Coronary artery (tissue), 2 donors: ENCODE results near the gene POLK.
"Not testable (repeated sequence)": the region's sequence is repeated elsewhere in the genome, so short reads cannot be mapped to it uniquely, and the experiment has no call there.

Experiments
- DNase-seq: peaks from one replicate; pipeline ENCODE4 v3.0.0-alpha.2; 2017; ENCODE audit warnings: low spot score
- H3K27ac ChIP-seq, 2 donors: fragments of 200-600 bp; sonication (generic); one replicate each; pipeline ENCODE4 v1.5.1; 2016 to 2019
- H3K4me3 ChIP-seq: fragments of 200-600 bp; sonication (generic); 2 replicates; pipeline ENCODE4 v1.5.1; 2016; ENCODE audit warnings: mild to moderate bottlenecking, moderate library complexity
- CTCF ChIP-seq: fragments of 200-600 bp; sonication (generic); IDR thresholded peaks from one replicate; pipeline ENCODE4 v1.5.1; 2019; ENCODE audit warnings: antibody characterized with exemption

Gene POLK

GRCh38 chr5:75584641-75585040, 73.0 kb downstream of the POLK start:
- no peak for TF ChIP-seq CTCF
- Histone ChIP-seq H3K27ac (no peak overlapping the region), H3K4me3 (no peak overlapping the region)
- no peak for DNase-seq

DNA sequence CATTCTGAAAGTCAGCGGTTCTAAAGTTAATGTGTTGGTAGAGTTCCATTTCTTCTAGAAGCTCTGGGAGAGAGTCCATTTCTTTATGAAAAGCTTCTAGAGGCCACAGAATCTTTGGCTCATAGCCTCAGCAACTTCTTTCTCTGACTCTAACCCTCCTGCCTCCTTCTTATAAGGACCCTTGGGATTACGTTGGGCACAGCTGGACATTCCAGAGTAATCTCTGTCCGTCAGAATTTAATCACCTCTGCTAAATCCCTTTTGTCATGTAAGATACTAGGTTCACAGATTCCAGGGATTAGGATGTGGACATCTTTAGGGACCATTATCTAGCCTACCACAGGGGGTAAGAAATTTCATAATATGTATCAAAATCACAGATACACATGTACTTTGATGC, 77.0 kb downstream of the POLK start:
- Histone ChIP-seq H3K4me3 (no peak overlapping the region), H3K27ac (no peak overlapping the region)
- no peak for TF ChIP-seq CTCF
- DNase-seq: no peak

GRCh38 chr5:75600535-75600934, 88.8 kb downstream of the POLK start:
- H3K27ac ChIP-seq: no peak overlapping the region
- H3K4me3 ChIP-seq: no peak overlapping the region
- no peak for DNase-seq
- TF ChIP-seq CTCF: no peak

DNA sequence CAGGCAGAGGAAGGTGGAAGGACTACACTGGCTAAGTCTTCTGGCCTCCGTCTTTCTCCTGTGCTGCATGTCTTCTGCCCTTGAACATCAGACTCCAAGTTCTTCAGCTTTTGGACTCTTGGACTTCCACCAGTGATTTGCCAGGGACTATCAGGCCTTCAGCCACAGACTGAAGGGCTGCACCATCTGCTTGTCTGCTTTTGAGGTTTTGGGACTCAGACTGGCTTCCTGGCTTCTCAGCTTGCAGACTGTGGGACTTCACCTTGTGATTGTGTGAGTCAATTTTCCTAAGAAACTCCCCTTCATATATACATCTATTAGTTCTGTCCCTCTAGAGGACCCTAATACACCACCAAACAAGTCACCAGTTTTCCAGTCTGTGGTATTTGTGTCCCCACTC, 89.9 kb downstream of the POLK start:
- Histone ChIP-seq H3K27ac (no peak overlapping the region), H3K4me3 (no peak overlapping the region)
- no peak for TF ChIP-seq CTCF
- no peak for DNase-seq

DNA sequence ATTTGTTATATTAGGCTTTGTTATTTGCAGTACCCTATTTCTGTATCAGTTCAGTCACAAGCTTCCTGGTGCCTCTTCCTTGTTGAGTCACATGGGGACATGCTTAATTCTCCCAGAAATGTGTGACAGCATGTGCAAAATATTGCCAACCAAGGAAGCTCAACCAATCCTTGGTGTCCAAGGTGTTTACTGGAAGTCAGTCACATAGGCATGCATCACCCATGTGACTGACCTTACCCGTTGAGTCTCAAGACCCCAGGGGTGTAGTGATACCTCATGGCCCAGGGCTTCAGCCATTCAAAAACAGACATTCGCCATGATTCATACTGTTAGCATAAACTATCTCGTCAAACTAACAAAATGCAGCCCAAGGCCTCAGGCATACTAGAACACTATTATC, 90.3 kb downstream of the POLK start:
- DNase-seq: no peak
- Histone ChIP-seq H3K4me3 (no peak overlapping the region), H3K27ac (no peak overlapping the region)
- no peak for TF ChIP-seq CTCF

DNA sequence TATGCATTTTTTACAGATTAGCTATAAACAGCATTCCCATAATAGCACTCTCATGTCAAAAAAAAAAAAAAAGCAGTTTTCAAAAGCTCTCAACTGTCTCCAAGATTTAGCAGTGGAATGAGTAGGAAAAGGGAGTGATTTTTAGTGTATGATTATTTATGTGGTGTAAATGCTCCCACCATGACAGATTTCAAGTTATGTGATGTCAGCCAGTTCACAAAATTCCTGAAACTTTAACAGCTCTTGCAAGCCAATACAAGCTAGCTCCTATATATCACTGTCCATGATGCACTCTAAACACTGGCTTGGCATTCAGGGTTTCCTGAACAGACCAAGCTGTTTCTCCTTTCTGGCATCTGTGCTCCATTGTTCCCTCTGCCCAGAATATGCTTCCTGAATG, 91.7 kb downstream of the POLK start:
- TF ChIP-seq CTCF: no peak
- no peak for DNase-seq
- Histone ChIP-seq H3K4me3 (no peak overlapping the region), H3K27ac (no peak overlapping the region)

- no peak for DNase-seq
- Histone ChIP-seq H3K27ac (no peak overlapping the region), H3K4me3 (no peak overlapping the region)
- no peak for TF ChIP-seq CTCF
Observed at GRCh38 chr5:75603821-75604220, 92.1 kb downstream of the POLK start.

- not testable (repeated sequence) for H3K27ac ChIP-seq, H3K4me3 ChIP-seq, DNase-seq
Observed at GRCh38 chr5:75607341-75607740, 95.7 kb downstream of the POLK start.
